GM08714 (cell line): ENCODE data around the gene SND1.

Experiments used
- H3K4me3 ChIP-seq: fragments of 200-500 bp; sonication (Bioruptor generic); 2 replicates; pipeline ENCODE4 v1.5.1; 2014; ENCODE audit warnings: mild to moderate bottlenecking, low read length, inconsistent platforms
- ZNF274 ChIP-seq: IDR thresholded peaks from 2 replicates; pipeline ENCODE4 v1.6.1; 2012; ENCODE audit warnings: mild to moderate bottlenecking, low read depth, low read length

SND1 gene

DNA sequence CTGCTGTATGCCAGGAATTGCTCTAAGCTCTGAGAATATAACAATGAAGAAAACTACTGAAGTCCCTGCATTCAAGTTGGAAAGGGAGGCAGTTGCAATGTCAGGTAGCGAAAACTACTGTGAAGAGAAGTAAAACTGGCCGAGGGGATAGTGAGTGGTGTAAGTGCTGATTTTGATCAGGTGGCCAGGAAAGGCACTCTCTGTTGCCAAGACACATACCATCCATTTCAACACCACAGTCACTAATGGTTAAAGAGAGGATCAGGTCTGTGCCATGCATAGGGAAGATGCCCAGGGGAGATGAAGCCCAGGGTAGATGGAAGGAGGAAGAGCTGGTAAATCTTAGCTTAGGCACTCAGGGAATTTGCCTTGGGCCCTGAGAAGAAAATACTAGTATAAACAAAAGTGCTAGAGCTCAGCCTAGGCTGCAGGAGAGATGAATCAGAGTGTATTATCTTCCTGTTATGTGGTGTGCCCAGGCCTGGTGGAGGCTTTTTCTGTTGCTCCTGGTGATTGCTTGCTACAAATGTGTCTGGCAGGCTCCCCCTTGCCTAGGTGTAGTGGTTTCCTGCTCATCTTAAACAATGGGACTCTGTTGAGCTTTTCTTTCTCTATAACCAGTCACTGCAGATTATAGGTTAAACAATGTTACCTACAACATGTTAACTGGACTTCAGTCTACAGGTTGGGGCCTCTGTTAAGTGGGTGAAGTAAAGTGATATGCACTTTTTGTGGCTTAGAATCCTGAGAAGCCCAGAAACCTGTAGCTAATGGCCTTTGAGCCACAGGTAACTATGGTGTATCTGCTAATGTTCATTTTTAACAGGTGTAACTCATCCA, 253.7 kb downstream of the SND1 start:
- no peak for TF ChIP-seq ZNF274
- H3K4me3 ChIP-seq = no peak overlapping the region

DNA sequence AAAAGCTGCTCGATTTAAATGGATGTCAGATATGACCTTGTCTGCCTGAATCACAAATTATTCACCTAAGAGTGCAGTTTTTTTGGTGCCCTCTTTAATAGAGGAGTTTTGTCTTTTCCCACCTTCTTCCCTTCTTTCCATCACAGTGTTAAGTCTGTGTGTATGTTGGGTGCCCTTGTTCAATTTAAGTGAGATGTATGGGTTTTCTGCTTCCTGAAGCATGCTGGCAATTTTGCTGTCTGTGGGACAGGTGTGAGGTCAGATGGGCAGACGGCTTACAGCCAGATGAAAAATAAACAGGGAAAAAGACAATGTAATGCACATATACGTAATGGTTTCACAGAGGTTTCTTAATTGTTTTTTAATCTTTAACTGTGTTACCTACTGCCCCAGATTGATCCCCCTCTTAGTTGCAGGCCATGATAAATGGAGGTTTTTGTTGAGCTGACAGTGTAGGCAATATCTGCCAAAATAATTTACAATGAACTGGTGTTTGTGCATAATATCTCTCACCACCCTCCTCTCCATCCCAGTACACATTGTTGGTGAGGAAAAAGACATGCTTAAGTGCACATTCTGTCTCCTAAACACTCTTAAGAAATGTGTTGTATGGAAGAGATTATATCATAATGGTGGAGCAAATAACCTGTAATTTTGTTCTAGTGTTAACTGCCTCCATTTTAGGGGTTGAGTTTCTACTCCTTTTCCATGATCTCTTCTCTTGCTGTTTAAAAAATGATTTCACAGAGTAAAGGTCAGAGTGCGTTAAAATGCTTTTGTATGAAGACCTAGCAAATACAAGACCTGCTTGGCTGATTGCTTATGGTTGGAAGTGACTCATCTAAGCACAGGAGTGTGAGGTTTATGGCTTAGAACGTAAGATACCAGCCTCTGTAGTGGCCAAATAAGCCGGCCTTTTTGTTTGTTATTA, 255.4 kb downstream of the SND1 start:
- no peak for TF ChIP-seq ZNF274
- H3K4me3 ChIP-seq = no peak overlapping the region

DNA sequence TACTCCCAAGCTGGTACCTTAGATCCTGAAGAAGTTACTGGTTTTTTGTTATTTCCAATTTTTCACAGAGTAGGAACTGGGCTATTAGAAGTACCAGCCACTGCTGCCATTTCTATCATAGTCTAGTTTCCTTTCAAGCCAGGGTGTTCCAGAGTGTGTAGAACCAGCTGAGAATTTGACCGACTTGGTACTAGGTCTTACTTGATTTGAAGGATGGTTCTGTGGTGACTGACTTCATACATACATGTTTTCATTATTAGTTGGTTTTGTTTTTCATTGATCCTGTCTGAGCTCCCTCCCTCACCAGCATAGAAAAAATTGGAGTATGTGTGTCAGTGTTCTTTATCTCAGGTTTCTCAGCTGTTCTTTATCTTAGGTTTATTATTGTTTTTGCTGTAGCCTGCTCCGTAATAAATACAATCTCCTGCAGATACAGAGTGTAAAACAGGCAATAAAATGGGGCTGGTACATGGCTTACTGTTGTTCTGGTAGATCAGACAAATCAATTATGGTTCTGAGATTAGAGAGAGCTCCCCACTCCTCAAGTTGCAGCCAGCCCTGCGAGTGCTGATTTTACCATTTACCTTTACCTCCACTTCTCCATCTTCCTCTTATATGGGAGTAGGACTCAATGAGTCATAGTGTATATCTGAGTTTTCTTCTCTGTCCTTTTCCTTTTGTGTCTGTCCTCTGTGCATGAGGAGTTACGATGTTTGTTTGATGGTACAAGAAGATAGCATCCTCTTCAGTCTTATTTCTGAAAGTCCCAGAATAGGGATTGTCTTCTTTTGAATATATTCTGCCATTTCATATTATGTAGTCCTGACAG, 256.6 kb downstream of the SND1 start:
- TF ChIP-seq ZNF274 = no peak
- no peak overlapping the region for H3K4me3 ChIP-seq

DNA sequence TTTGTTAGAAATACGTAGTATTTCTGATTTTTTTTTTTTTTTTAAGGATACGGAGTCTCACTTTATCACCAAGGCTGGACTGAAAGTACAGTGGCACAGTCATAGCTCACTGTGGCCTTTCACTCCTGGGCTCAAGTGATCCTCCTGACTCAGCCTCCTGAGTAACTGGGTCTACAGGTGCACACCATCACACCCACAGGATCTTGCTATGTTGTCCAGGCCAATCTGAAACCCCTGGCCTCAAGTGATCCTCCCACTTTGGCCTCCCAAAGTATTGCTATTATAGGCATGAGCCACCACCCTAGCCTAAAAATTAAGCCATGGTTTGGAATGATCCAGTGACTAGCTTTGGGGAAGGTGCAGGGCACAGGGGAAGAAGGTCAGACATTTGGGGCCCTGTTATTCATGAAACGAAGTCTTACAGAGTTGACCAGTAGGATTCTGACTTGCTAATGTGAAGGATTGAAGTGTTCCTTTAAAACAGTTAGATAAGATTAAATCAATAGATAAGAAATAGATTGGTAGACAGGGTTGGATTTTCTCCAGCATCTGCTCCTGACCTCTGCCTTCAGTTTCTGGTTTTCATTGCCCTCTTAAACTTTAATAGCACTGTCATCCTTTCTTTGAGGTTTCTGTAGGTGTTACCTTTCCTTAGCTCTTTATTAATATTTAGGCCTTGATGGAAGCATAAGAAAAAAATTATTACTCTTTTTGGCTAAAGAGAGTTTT, 257.6 kb downstream of the SND1 start:
- no peak overlapping the region for H3K4me3 ChIP-seq
- TF ChIP-seq ZNF274 = no peak

DNA sequence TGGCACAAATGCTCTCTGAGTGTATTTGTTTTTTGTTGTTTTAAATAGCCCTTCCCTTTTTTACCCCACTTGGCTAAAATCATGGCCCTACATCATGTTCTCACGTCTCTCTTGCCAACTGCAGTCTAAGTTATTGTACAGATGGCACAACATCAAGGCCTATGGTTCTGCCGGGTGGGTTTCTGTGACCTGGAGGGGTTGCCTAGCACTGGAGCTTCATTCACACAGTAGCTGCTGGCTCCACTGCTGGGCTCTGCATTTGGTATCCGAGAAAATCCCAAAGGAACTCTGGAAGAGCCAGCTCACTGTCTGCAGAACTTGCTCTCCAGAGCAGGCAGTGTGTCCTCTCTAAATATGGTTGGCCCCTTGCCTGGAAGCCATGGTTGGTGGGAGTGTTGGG, 258.7 kb downstream of the SND1 start:
- no peak for TF ChIP-seq ZNF274
- H3K4me3 ChIP-seq = no peak overlapping the region

DNA sequence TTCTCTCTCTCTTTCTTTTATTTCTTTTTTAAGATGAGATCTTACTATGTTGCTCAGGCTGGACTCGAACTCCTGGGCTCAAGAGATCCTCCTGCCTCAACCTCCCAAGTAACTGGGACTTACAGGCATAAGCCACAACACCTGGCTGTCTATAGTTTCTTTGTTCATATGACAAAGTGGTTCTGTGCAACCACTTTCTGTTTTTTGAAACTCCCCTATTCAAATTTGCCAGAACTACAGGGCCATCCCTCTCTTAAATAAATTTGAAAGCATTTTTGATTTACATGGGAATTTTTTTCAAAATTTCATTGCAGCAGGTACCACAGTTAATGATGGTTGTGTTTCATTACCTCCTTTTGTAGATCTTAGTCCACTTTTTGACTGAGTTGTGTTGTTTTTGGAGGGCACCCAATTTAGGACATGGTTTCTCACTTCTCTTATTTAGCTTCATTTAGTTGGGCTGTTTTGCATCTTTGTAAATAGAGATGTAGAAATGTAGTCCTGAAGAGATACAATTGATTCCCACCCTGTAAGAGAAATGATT, 260.0 kb downstream of the SND1 start:
- no peak overlapping the region; the same call in 1 of the 2 replicates for H3K4me3 ChIP-seq
- no peak for TF ChIP-seq ZNF274

DNA sequence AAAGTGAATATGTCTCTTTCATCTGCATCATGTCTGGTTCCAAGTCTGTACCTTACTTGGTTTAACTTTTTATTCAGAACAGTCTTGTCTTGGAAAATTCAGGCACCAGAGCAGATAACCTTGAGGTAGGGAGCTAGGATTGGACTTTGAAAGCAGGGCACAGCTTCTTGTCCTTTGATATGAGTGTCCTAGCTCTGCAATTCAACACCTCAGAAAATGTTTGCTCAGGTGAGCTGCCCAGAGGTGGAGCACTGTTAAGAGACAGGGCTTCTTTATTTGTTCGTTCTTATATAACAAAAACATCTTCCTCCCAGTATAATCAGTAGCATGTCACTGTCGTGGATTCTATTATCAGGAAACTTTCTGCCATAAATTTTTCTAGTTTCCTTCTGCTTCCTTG, 260.9 kb downstream of the SND1 start:
- TF ChIP-seq ZNF274 = no peak
- no peak overlapping the region for H3K4me3 ChIP-seq

DNA sequence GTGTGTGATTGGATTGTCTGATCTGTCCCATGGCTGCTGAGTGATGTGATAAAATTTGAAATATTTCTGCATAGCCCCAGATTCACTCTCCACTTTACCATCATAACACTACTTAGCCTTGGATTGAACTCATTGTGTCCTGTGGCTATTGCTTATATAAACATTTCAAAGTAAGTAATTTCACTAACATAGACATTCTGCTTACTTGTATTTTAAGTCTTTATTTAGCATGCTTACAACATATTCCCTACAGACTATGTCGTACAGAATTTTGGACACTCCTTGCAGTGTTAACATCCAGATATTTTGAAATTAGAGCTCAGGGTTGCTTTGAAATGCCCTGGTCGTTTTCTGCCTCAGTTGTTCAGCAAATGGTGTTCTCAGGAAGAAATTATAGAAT, 261.7 kb downstream of the SND1 start:
- TF ChIP-seq ZNF274 = no peak
- no peak overlapping the region for H3K4me3 ChIP-seq

DNA sequence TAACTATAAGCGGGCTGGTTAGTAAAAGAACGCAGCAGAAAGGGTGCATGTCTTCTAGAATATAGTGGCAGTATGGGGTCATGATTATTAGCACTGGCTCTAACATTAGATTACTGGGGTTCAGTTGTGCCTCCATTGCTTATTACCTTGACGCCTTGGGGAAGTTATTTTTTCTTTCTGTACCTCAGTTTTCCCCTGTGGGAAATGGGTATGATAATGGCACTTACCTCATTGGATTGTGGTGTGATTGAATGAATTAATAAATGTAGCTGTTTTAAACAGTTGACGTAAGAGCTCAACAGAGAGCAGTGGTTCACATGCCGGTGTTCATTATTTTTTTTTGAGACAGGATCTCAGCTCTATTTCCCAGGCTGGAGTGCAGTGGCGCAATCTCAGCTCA, 262.7 kb downstream of the SND1 start:
- TF ChIP-seq ZNF274 = no peak
- H3K4me3 ChIP-seq = no peak overlapping the region

DNA sequence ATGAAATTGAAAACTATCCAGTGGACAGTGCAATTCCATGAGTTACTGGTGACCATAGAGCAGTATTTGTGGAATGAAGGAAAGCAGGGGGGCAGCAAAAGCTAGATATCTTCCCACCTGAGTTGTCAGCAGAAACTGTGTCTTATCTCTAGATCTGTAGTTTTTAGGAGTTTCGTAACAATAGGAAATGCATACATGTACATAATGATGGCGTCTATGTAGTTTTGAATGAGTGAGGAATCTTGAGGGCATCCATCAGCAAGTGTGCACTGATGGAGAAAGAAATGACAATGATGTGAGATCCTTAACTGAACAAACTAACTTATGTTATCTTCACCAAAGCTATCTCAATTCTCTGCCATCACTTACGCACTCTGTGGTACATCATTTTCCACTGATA, 264.7 kb downstream of the SND1 start:
- no peak for TF ChIP-seq ZNF274
- no peak overlapping the region for H3K4me3 ChIP-seq

DNA sequence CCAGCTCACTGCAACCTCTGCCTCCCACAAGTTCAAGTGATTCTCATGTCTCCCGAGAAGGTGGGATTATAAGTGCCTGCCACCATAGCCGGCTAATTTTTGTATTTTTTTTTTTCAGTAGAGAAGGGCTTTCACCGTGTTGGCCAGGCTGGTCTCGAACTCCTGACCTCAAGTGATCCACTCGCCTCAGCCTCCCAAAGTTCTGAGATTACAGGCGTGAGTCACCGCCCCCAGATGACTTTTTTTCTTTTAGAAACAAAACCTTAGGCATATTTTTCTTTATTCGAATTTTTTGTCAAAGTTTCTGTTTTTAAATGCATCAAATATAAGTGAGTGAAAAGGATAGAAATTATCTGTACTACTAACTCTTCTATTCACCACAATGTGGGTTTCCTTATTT, 266.1 kb downstream of the SND1 start:
- no peak for TF ChIP-seq ZNF274
- no peak overlapping the region for H3K4me3 ChIP-seq

DNA sequence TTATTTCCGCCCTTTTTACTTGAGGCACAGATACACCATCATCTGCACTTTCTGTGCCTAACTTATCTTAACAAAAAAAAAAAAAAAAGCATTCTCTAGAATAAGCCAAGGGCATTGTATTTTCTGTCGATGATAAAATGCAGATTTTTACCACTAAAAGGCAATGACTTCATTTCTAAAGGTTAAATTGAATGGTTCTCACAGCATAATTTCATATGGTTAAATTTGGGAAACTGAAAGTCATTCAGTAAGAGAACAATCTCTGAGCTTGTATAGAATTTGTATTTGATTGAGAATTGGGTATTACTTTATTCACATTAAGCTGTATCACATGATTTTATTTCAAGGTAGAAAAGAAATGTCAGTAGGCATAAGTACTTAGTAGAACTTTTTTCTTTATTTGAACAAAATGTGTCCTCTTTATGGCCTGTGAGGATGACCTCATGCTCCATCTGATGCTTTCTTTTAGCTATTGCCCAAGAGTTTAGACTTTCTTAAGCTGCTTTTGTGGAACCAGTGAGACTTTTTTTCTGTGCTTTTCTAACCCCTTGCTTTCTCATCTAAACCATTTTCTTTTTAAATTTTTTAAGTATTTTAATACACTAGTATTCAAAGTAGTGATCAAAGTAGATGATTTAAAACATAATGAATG, 268.9 kb downstream of the SND1 start:
- TF ChIP-seq ZNF274 = no peak

DNA sequence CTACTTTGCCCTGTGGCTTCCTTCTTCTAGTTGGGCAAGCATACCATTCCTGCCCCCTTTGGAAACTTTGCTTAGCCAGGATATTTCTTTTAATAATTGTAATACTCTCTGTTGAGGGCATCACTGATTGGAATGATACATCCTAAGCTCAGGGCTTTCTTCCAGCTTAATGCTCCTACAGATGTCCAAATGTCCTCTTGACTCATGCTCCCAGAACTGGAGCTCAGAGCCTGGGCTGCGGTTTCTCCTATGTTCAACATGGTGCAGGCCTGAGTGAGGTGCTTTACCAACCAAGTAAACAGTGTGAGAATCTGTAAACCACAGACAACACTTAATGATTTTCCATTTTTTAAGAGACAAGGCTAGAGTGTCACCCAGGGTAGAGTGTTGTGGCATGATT, 270.7 kb downstream of the SND1 start:
- no peak for TF ChIP-seq ZNF274
- no peak overlapping the region for H3K4me3 ChIP-seq

More for the DNA sequence above, 268.9 kb downstream of the SND1 start:
- H3K4me3 ChIP-seq = no peak overlapping the region
